HCT116 (cell line): ENCODE measurements around the gene ADAMTS15. TPM values are rescaled to one million over a fixed set of nuclear protein-coding genes. Genes with fewer than 3 reads are reported as not detected.

Experiments
- ATAC-seq: fragments of 200-7000 bp; cut with Tn5 transposase; 2 replicates; pipeline ENCODE4 v1.9.1; 2020; ENCODE audit warnings: mild to moderate bottlenecking, moderate library complexity
- BruUV-seq: library from RNA; stranded (reverse); fragments of 400-500 nt; replicated peaks from 2 replicates; lab custom pipeline; 2021; lab: Mats Ljungman, UMichigan
- CTCF ChIA-PET: fragments of 300-600 bp; sonication (Branson Sonifier 250); formaldehyde crosslinking; loops from one replicate; lab custom pipeline; 2021; ENCODE audit warnings: antibody characterized with exemption; lab: Charles Lee
- POLR2A ChIA-PET: fragments of 300-600, 350-600 bp; sonication (Branson Sonifier 250); formaldehyde crosslinking; loops from one replicate; lab custom pipeline; 2021; ENCODE audit warnings: antibody characterized with exemption; lab: Charles Lee
- RAD21 ChIA-PET, 2 experiments: fragments of 300-600 bp; sonication (Branson Sonifier 250); formaldehyde crosslinking; loops; one replicate each; lab custom pipeline; 2023; ENCODE audit warnings: low total read pairs in 2 of 2; ENCODE audit not compliant: uncharacterized antibody in 2 of 2, unreplicated experiment in 2 of 2, low non-redundant PET in 1 of 2; lab: Charles Lee
- DNase-seq: peaks from one replicate; pipeline ENCODE4 v3.0.0-alpha.2; 2010; ENCODE audit warnings: low read depth, low spot score
- H2AFZ ChIP-seq: fragments of 200-600 bp; shearing (Covaris generic), sonication (generic); 2 replicates; pipeline ENCODE4 v1.6.1; 2017; ENCODE audit warnings: low read depth, mixed run types, mixed read lengths, antibody characterized with exemption, low read length; ENCODE audit not compliant: poor library complexity, severe bottlenecking
- H3K27ac ChIP-seq: 2 replicates; pipeline ENCODE4 v1.5.1; 2012; ENCODE audit warnings: low read depth, low read length
- H3K27me3 ChIP-seq: fragments of 200-600 bp; sonication (generic); 2 replicates; pipeline ENCODE4 v1.6.1; 2016; ENCODE audit warnings: mixed run types, low read length, mixed read lengths; ENCODE audit not compliant: insufficient read depth
- H3K36me3 ChIP-seq, 2 experiments: fragments of 200-500 bp in 1 of 2; fragments of 200-600 bp in 1 of 2; sonication (Bioruptor generic) in 1 of 2; sonication (generic) in 1 of 2; 2 replicates each; pipeline versions ENCODE4 v1.5.1 to v1.6.1; 2014 to 2016; ENCODE audit warnings: low read length in 2 of 2, inconsistent platforms in 1 of 2, mixed read lengths in 1 of 2, mixed run types in 1 of 2; ENCODE audit not compliant: insufficient read depth in 2 of 2, control insufficient read depth in 1 of 2
- H3K4me1 ChIP-seq, 2 experiments: fragments of 200-600 bp in 1 of 2; sonication (generic) in 1 of 2; 2 replicates each; pipeline versions ENCODE4 v1.5.1 to v1.6.1; 2012 to 2017; ENCODE audit warnings: low read length in 2 of 2, inconsistent platforms in 1 of 2, mild to moderate bottlenecking in 1 of 2, mixed read lengths in 1 of 2, mixed run types in 1 of 2, moderate library complexity in 1 of 2; ENCODE audit not compliant: insufficient read depth in 2 of 2, control insufficient read depth in 1 of 2
- H3K4me2 ChIP-seq: fragments of 200-600 bp; sonication (generic); 2 replicates; pipeline ENCODE4 v1.6.1; 2017; ENCODE audit warnings: mixed run types, low read length, mixed read lengths
- H3K4me3 ChIP-seq, 2 experiments: fragments of 200-600 bp in 1 of 2; sonication (generic) in 1 of 2; replicated peaks in 1 of 2; 2 replicates each; pipeline ENCODE4 v1.5.1; 2011 to 2016; ENCODE audit warnings: low read length in 2 of 2, control low read depth in 1 of 2, low read depth in 1 of 2, mild to moderate bottlenecking in 1 of 2, mixed read lengths in 1 of 2, mixed run types in 1 of 2
- H3K79me2 ChIP-seq: fragments of 200-600 bp; sonication (generic); 2 replicates; pipeline ENCODE4 v1.6.1; 2017; ENCODE audit warnings: mild to moderate bottlenecking, mixed run types, low read length, moderate library complexity, mixed read lengths; ENCODE audit not compliant: insufficient read depth
- H3K9ac ChIP-seq: fragments of 200-600 bp; sonication (generic); 2 replicates; pipeline ENCODE4 v1.6.1; 2016; ENCODE audit warnings: low read length, mixed read lengths
- H3K9me2 ChIP-seq: fragments of 200-600 bp; sonication (generic), shearing (Covaris generic); 2 replicates; pipeline ENCODE4 v1.6.1; 2017; ENCODE audit warnings: mixed run types, mild to moderate bottlenecking, moderate library complexity; ENCODE audit not compliant: insufficient read depth
- H3K9me3 ChIP-seq, 2 experiments: fragments of 200-500 bp in 1 of 2; fragments of 200-600 bp in 1 of 2; sonication (Bioruptor generic) in 1 of 2; sonication (generic) in 1 of 2; 2 replicates each; pipeline ENCODE4 v1.6.1; 2014 to 2017; ENCODE audit warnings: low read length in 2 of 2, mixed read lengths in 2 of 2, inconsistent platforms in 1 of 2, low read depth in 1 of 2, mild to moderate bottlenecking in 1 of 2, mixed run types in 1 of 2, moderate library complexity in 1 of 2; ENCODE audit not compliant: control insufficient read depth in 1 of 2, insufficient read depth in 1 of 2
- H4K20me1 ChIP-seq: fragments of 200-600 bp; sonication (generic), shearing (Covaris generic); 2 replicates; pipeline ENCODE4 v1.6.1; 2017; ENCODE audit warnings: mixed run types, mild to moderate bottlenecking, moderate library complexity; ENCODE audit not compliant: insufficient read depth
- CEBPB ChIP-seq: IDR thresholded peaks from 2 replicates; pipeline ENCODE4 v1.6.1; 2012; ENCODE audit warnings: low read depth
- CTCF ChIP-seq, 3 experiments: fragments of 200-600 bp in 1 of 3; sonication (generic) in 1 of 3; IDR thresholded peaks in 2 of 3; conservative IDR thresholded peaks in 1 of 3; 2 replicates each; pipeline ENCODE4 v1.5.1; 2012 to 2017; ENCODE audit warnings: low read depth in 2 of 3, low read length in 2 of 3, antibody characterized with exemption in 1 of 3, borderline replicate concordance in 1 of 3, control low read depth in 1 of 3, mild to moderate bottlenecking in 1 of 3, mixed read lengths in 1 of 3, mixed run types in 1 of 3, moderate library complexity in 1 of 3; ENCODE audit not compliant: insufficient read depth in 1 of 3
- EGR1 ChIP-seq: IDR thresholded peaks from 2 replicates; pipeline ENCODE4 v1.6.1; 2012; ENCODE audit warnings: low read depth
- JUND ChIP-seq: IDR thresholded peaks from 2 replicates; pipeline ENCODE4 v1.6.1; 2012
- POLR2A ChIP-seq: IDR thresholded peaks from 2 replicates; pipeline ENCODE4 v1.7.0; 2011; ENCODE audit warnings: borderline replicate concordance; ENCODE audit not compliant: insufficient read depth, insufficient read length; ENCODE audit errors: extremely low read depth
- POLR2AphosphoS5 ChIP-seq: IDR thresholded peaks from 2 replicates; pipeline ENCODE4 v1.6.1; 2011; ENCODE audit warnings: mild to moderate bottlenecking, low read depth, low read length, moderate library complexity
- RAD21 ChIP-seq: IDR thresholded peaks from 2 replicates; pipeline ENCODE4 v1.6.1; 2012; ENCODE audit warnings: low read depth, mild to moderate bottlenecking
- REST ChIP-seq: IDR thresholded peaks from 2 replicates; pipeline ENCODE4 v1.6.1; 2012; ENCODE audit warnings: low read depth
- SP1 ChIP-seq: IDR thresholded peaks from 2 replicates; pipeline ENCODE4 v1.6.1; 2012; ENCODE audit warnings: low read depth
- SRF ChIP-seq: IDR thresholded peaks from 2 replicates; pipeline ENCODE4 v1.6.1; 2012; ENCODE audit warnings: low read depth
- TCF7L2 ChIP-seq: IDR thresholded peaks from 2 replicates; pipeline ENCODE4 v1.7.0; 2011; ENCODE audit warnings: borderline replicate concordance, inconsistent platforms; ENCODE audit not compliant: insufficient read depth, insufficient read length; ENCODE audit errors: extremely low read depth
- YY1 ChIP-seq: IDR thresholded peaks from 2 replicates; pipeline ENCODE4 v1.6.1; 2011; ENCODE audit warnings: low read length, low read depth, moderate library complexity, mild to moderate bottlenecking; ENCODE audit not compliant: insufficient replicate concordance; ENCODE audit errors: extremely low read depth
- ZFX ChIP-seq: fragments of 450-650 bp; IDR thresholded peaks from 2 replicates; pipeline ENCODE4 v1.6.1; 2017
- ZNF274 ChIP-seq: fragments of 200-500 bp; sonication (Bioruptor generic); IDR thresholded peaks from 2 replicates; pipeline ENCODE4 v1.6.1; 2014; ENCODE audit warnings: mild to moderate bottlenecking, low read depth, low read length, inconsistent platforms
- intact Hi-C: fragments of 100-400 bp; cut with micrococcal nuclease; formaldehyde crosslinking; loops from 2 replicates; pipeline ENCODE4 v1.10.0; 2022
- total RNA-seq: library from RNA; stranded (reverse); gene quantifications from one replicate; pipeline ENCODE4 v1.2.1, GENCODE V29; 2021; ENCODE audit not compliant: unreplicated experiment

ADAMTS15 gene
- total RNA-seq, 1 experiment from 2014 or later = 0.44 TPM

- no peaks in the 10 kb centered on the region for H3K9me2 ChIP-seq
- BruUV-seq = no TSS peak
- H3K4me2 ChIP-seq = no peak overlapping the region
- RAD21 ChIA-PET = no interaction called here
- H3K27ac ChIP-seq = no peak overlapping the region
- H3K9ac ChIP-seq = no peak overlapping the region
- no peak overlapping the region for H2AFZ ChIP-seq
- intact Hi-C loops = no loop called here
- H4K20me1 ChIP-seq = no peaks in the 10 kb centered on the region
- CTCF ChIA-PET = no interaction called here
- H3K4me3 ChIP-seq = no peak overlapping the region
- H3K4me1 ChIP-seq = peaks cover 0 to 7% of the 10 kb centered on the region in 2 experiments; a peak in 2 of 4 replicates
- ATAC-seq = no peak
- DNase-seq = no peak
- POLR2A ChIA-PET = no interaction called here
- peaks cover 12% of the 10 kb centered on the region; the same call in 1 of the 2 replicates for H3K27me3 ChIP-seq
- H3K79me2 ChIP-seq = no peaks in the 10 kb centered on the region
- no peak for TF ChIP-seq TCF7L2
- no peaks in the 10 kb centered on the region for H3K36me3 ChIP-seq
- H3K9me3 ChIP-seq = no peaks in the 10 kb centered on the region
Measured at GRCh38 chr11:130408901-130409300, 39.5 kb upstream of the ADAMTS15 start.

- CTCF ChIA-PET = no interaction called here
- DNase-seq (no peak), ATAC-seq (no peak)
- BruUV-seq = no TSS peak
- no peak overlapping the region for H2AFZ ChIP-seq
- no peak overlapping the region for H3K4me3 ChIP-seq
- no peaks in the 10 kb centered on the region for H4K20me1 ChIP-seq
- H3K4me1 ChIP-seq = peaks cover 0 to 7% of the 10 kb centered on the region in 2 experiments; a peak in 2 of 4 replicates
- no peaks in the 10 kb centered on the region for H3K36me3 ChIP-seq
- no peak overlapping the region for H3K4me2 ChIP-seq
- intact Hi-C loops = no loop called here
- TF ChIP-seq ZFX = no peak
- TF ChIP-seq JUND = no peak
- no peak for TF ChIP-seq POLR2AphosphoS5
- no peak for TF ChIP-seq SRF
- TF ChIP-seq POLR2A = no peak
- TF ChIP-seq SP1 = no peak
- TF ChIP-seq REST = no peak
- TF ChIP-seq RAD21 = no peak
- TF ChIP-seq EGR1 = no peak
- no peak for TF ChIP-seq CEBPB
- no peak for TF ChIP-seq YY1
- TF ChIP-seq CTCF (IDR thresholded peaks at IDR 0.05 in 2 of 3, conservative IDR thresholded peaks at IDR 0.05 in 1 of 3; ENCODE audit: borderline replicate concordance in 1 of 3, insufficient read depth in 1 of 3, low read depth in 2 of 3, low read length in 2 of 3) = no peak
- no peak for TF ChIP-seq ZNF274
- H3K27me3 ChIP-seq = peaks cover 12% of the 10 kb centered on the region; the same call in 1 of the 2 replicates
- no peaks in the 10 kb centered on the region for H3K79me2 ChIP-seq
- H3K9ac ChIP-seq = no peak overlapping the region
- no peaks in the 10 kb centered on the region for H3K9me2 ChIP-seq
- RAD21 ChIA-PET = no interaction called here
- H3K27ac ChIP-seq = no peak overlapping the region
- POLR2A ChIA-PET = interaction anchor here (0.6 kb wide), 1 partner anchor 254 kb away, joined by 3 read pairs; no protein-coding TSS in a partner anchor
- H3K9me3 ChIP-seq = no peaks in the 10 kb centered on the region
Measured at GRCh38 chr11:130409594-130410388, 38.7 kb upstream of the ADAMTS15 start.
